HCT116 (cell line): Measurements from ENCODE around the gene NLGN3.

Experiments
- ATF3 ChIP-seq: IDR thresholded peaks from 2 replicates; pipeline ENCODE4 v1.6.1; 2012
- CTCF ChIP-seq, 3 experiments: fragments of 200-600 bp in 1 of 3; sonication (generic) in 1 of 3; IDR thresholded peaks in 2 of 3; conservative IDR thresholded peaks in 1 of 3; 2 replicates each; pipeline ENCODE4 v1.5.1; 2012 to 2017; ENCODE audit warnings: low read depth in 2 of 3, low read length in 2 of 3, antibody characterized with exemption in 1 of 3, borderline replicate concordance in 1 of 3, control low read depth in 1 of 3, mild to moderate bottlenecking in 1 of 3, mixed read lengths in 1 of 3, mixed run types in 1 of 3, moderate library complexity in 1 of 3; ENCODE audit not compliant: insufficient read depth in 1 of 3
- EZH2phosphoT487 ChIP-seq: fragments of 200-600 bp; IDR thresholded peaks from 2 replicates; pipeline ENCODE4 v1.6.1; 2018; ENCODE audit warnings: antibody characterized with exemption, borderline replicate concordance
- POLR2A ChIP-seq: IDR thresholded peaks from 2 replicates; pipeline ENCODE4 v1.7.0; 2011; ENCODE audit warnings: borderline replicate concordance; ENCODE audit not compliant: insufficient read depth, insufficient read length; ENCODE audit errors: extremely low read depth
- POLR2AphosphoS5 ChIP-seq: IDR thresholded peaks from 2 replicates; pipeline ENCODE4 v1.6.1; 2011; ENCODE audit warnings: mild to moderate bottlenecking, low read depth, low read length, moderate library complexity
- RAD21 ChIP-seq: IDR thresholded peaks from 2 replicates; pipeline ENCODE4 v1.6.1; 2012; ENCODE audit warnings: low read depth, mild to moderate bottlenecking
- REST ChIP-seq: IDR thresholded peaks from 2 replicates; pipeline ENCODE4 v1.6.1; 2012; ENCODE audit warnings: low read depth
- SIN3A ChIP-seq: IDR thresholded peaks from 2 replicates; pipeline ENCODE4 v1.6.1; 2012; ENCODE audit warnings: low read depth
- YY1 ChIP-seq: IDR thresholded peaks from 2 replicates; pipeline ENCODE4 v1.6.1; 2011; ENCODE audit warnings: low read length, low read depth, moderate library complexity, mild to moderate bottlenecking; ENCODE audit not compliant: insufficient replicate concordance; ENCODE audit errors: extremely low read depth
- ZBTB33 ChIP-seq: IDR thresholded peaks from 2 replicates; pipeline ENCODE4 v1.6.1; 2011; ENCODE audit warnings: mild to moderate bottlenecking, low read length, moderate library complexity; ENCODE audit not compliant: insufficient replicate concordance; ENCODE audit errors: extremely low read depth

GRCh38 chrX:71095033-71095432 lies 49.6 kb upstream of the NLGN3 start:
- no peak for TF ChIP-seq CTCF (IDR thresholded peaks at IDR 0.05 in 2 of 3, conservative IDR thresholded peaks at IDR 0.05 in 1 of 3; ENCODE audit: borderline replicate concordance in 1 of 3, insufficient read depth in 1 of 3, low read depth in 2 of 3, low read length in 2 of 3)
- TF ChIP-seq POLR2A, result no peak
- TF ChIP-seq EZH2phosphoT487, result no peak
- no peak for TF ChIP-seq REST
- TF ChIP-seq ATF3, result no peak
- no peak for TF ChIP-seq POLR2AphosphoS5
- TF ChIP-seq RAD21, result no peak
- no peak for TF ChIP-seq SIN3A
- TF ChIP-seq YY1, result no peak
- no peak for TF ChIP-seq ZBTB33
